Neural cell (in vitro differentiated cells): Measurements from ENCODE around the gene GIMD1. TPM values are rescaled to one million over a fixed set of nuclear protein-coding genes. Genes with fewer than 3 reads are reported as not detected.

Experiments
- H2AFZ ChIP-seq: fragments of 200-600, 300-800 bp; sonication (generic), shearing (Covaris generic); 2 replicates; pipeline ENCODE4 v1.6.0; 2014; ENCODE audit warnings: low read depth, mild to moderate bottlenecking, antibody characterized with exemption, low read length, moderate library complexity
- H3F3A ChIP-seq: fragments of 200-600 bp; shearing (Covaris generic); 2 replicates; pipeline ENCODE4 v1.6.1; 2016; ENCODE audit warnings: mild to moderate bottlenecking, moderate library complexity, mixed read lengths, antibody characterized with exemption, low read length; ENCODE audit not compliant: insufficient read depth, poor library complexity, severe bottlenecking
- H3K27ac ChIP-seq: fragments of 200-600, 300-800 bp; sonication (generic), shearing (Covaris generic); 2 replicates; pipeline ENCODE4 v1.5.1; 2014; ENCODE audit warnings: mild to moderate bottlenecking, low read length, moderate library complexity
- H3K27me3 ChIP-seq: fragments of 300-800, 200-600 bp; sonication (generic), shearing (Covaris generic); 2 replicates; pipeline ENCODE4 v1.6.0; 2014; ENCODE audit warnings: mild to moderate bottlenecking, low read depth, low read length, moderate library complexity; ENCODE audit not compliant: insufficient read depth
- H3K36me3 ChIP-seq: fragments of 300-800, 200-600 bp; sonication (generic), shearing (Covaris generic); 2 replicates; pipeline ENCODE4 v1.5.1; 2014; ENCODE audit warnings: mild to moderate bottlenecking, antibody characterized with exemption, low read length, moderate library complexity; ENCODE audit not compliant: insufficient read depth
- H3K4me2 ChIP-seq: fragments of 300-800, 200-600 bp; sonication (generic), shearing (Covaris generic); 2 replicates; pipeline ENCODE4 v1.6.0; 2014; ENCODE audit warnings: mild to moderate bottlenecking, low read length
- H3K4me3 ChIP-seq: fragments of 300-800, 200-600 bp; sonication (generic), shearing (Covaris generic); 2 replicates; pipeline ENCODE4 v1.5.1; 2014; ENCODE audit warnings: mild to moderate bottlenecking, low read length, moderate library complexity
- H3K79me2 ChIP-seq: fragments of 200-600 bp; shearing (Covaris generic); replicated peaks from 2 replicates; pipeline ENCODE4 v1.6.0; 2014; ENCODE audit warnings: mild to moderate bottlenecking, low read length, moderate library complexity; ENCODE audit not compliant: insufficient read depth
- H3K9ac ChIP-seq: fragments of 300-800, 200-600 bp; sonication (generic), shearing (Covaris generic); 2 replicates; pipeline ENCODE4 v1.6.1; 2016; ENCODE audit warnings: mild to moderate bottlenecking, low read length, mixed read lengths
- H3K9me2 ChIP-seq: fragments of 200-600 bp; shearing (Covaris generic); 2 replicates; pipeline ENCODE4 v1.6.1; 2016; ENCODE audit warnings: mild to moderate bottlenecking, low read length, mixed read lengths; ENCODE audit not compliant: insufficient read depth
- H3K9me3 ChIP-seq: fragments of 200-600, 300-800 bp; sonication (generic), shearing (Covaris generic); 2 replicates; pipeline ENCODE4 v1.6.1; 2016; ENCODE audit warnings: mild to moderate bottlenecking, mixed run types, low read length, moderate library complexity, mixed read lengths
- H4K20me1 ChIP-seq: fragments of 200-600 bp; shearing (Covaris generic); 2 replicates; pipeline ENCODE4 v1.6.1; 2016; ENCODE audit warnings: mild to moderate bottlenecking, mixed run types; ENCODE audit not compliant: insufficient read depth
- CTCF ChIP-seq: fragments of 450-650 bp; IDR thresholded peaks from 2 replicates; pipeline ENCODE4 v1.5.1; 2014; ENCODE audit warnings: antibody characterized with exemption, mild to moderate bottlenecking, moderate library complexity; ENCODE audit not compliant: poor library complexity, severe bottlenecking
- EP300 ChIP-seq: fragments of 450-650 bp; conservative IDR thresholded peaks from 2 replicates; pipeline ENCODE4 v1.6.1; 2014; ENCODE audit warnings: antibody characterized with exemption, mild to moderate bottlenecking, moderate library complexity; ENCODE audit not compliant: poor library complexity, severe bottlenecking
- EZH2 ChIP-seq: fragments of 200-600, 300-800 bp; shearing (Covaris generic), sonication (generic); IDR thresholded peaks from 2 replicates; pipeline ENCODE4 v1.6.1; 2014; ENCODE audit warnings: antibody characterized with exemption, low read length, borderline replicate concordance, mild to moderate bottlenecking; ENCODE audit not compliant: insufficient read depth, poor library complexity, severe bottlenecking
- MXI1 ChIP-seq: fragments of 450-650 bp; conservative IDR thresholded peaks from 2 replicates; pipeline ENCODE4 v1.6.1; 2014; ENCODE audit warnings: antibody characterized with exemption, mild to moderate bottlenecking; ENCODE audit not compliant: poor library complexity, severe bottlenecking
- POLR2AphosphoS5 ChIP-seq: IDR thresholded peaks from 2 replicates; pipeline ENCODE4 v1.6.1; 2012
- RAD21 ChIP-seq: fragments of 450-650 bp; conservative IDR thresholded peaks from 2 replicates; pipeline ENCODE4 v1.6.1; 2014; ENCODE audit warnings: antibody characterized with exemption, mild to moderate bottlenecking, moderate library complexity
- REST ChIP-seq: IDR thresholded peaks from 2 replicates; pipeline ENCODE4 v1.6.1; 2012; ENCODE audit warnings: borderline replicate concordance
- SMC3 ChIP-seq: fragments of 450-650 bp; conservative IDR thresholded peaks from 2 replicates; pipeline ENCODE4 v1.6.1; 2014; ENCODE audit warnings: antibody characterized with exemption, mild to moderate bottlenecking, moderate library complexity; ENCODE audit not compliant: poor library complexity
- TAF1 ChIP-seq: IDR thresholded peaks from 2 replicates; pipeline ENCODE4 v1.6.1; 2012; ENCODE audit warnings: low read depth
- polyA plus RNA-seq: library from polyadenylated mRNA; depleted of rRNA; stranded (reverse); fragments of >200 nt; gene quantifications from 2 replicates; pipeline ENCODE4 v1.2.3, GENCODE V29; 2014

Gene GIMD1
- polyA plus RNA-seq, 1 donor from 2014 or later = not detected

GRCh38 chr4:106362086-106362825 is 6.3 kb downstream of the GIMD1 start:
- Histone ChIP-seq H3K9ac (no peak overlapping the region), H3K9me3 (no peaks in the 10 kb centered on the region), H3K4me2 (no peak overlapping the region), H3K27me3 (no peaks in the 10 kb centered on the region), H2AFZ (no peak overlapping the region), H3K36me3 (no peaks in the 10 kb centered on the region), H3K79me2 (no peaks in the 10 kb centered on the region), H3K27ac (no peak overlapping the region), H4K20me1 (no peaks in the 10 kb centered on the region), H3K9me2 (no peaks in the 10 kb centered on the region), H3F3A (no peaks in the 10 kb centered on the region), H3K4me3 (no peak overlapping the region)
- TF ChIP-seq RAD21 = no peak
- no peak for TF ChIP-seq CTCF
- no peak for TF ChIP-seq SMC3
- no peak for TF ChIP-seq TAF1
- TF ChIP-seq POLR2AphosphoS5 = no peak
- TF ChIP-seq MXI1 = no peak
- no peak for TF ChIP-seq REST
- no peak for TF ChIP-seq EP300
- TF ChIP-seq EZH2 = no peak

GRCh38 chr4:106358899-106359298 is 9.7 kb downstream of the GIMD1 start:
- no peak overlapping the region for H3K27ac ChIP-seq
- no peaks in the 10 kb centered on the region for H3K27me3 ChIP-seq

More at GRCh38 chr4:106358899-106359298, 9.7 kb downstream of the GIMD1 start:
- Histone ChIP-seq H3K9ac (no peak overlapping the region), H3K9me2 (no peaks in the 10 kb centered on the region), H3K4me2 (no peak overlapping the region), H2AFZ (no peak overlapping the region), H3K9me3 (no peaks in the 10 kb centered on the region), H3F3A (no peaks in the 10 kb centered on the region), H3K36me3 (no peaks in the 10 kb centered on the region), H3K4me3 (no peak overlapping the region), H3K79me2 (no peaks in the 10 kb centered on the region), H4K20me1 (no peaks in the 10 kb centered on the region)
- TF ChIP-seq EZH2 (no peak), RAD21 (no peak), SMC3 (no peak), REST (no peak), TAF1 (no peak), POLR2AphosphoS5 (no peak)
